ENCODE data around the gene PRRG1. TPM values are rescaled to one million over a fixed set of nuclear protein-coding genes. Genes with fewer than 3 reads are reported as not detected.

The PRRG1 gene
- total RNA-seq, 1 donor from 2014 or later = 14.5 TPM

Other genes starting within 250 kb of the PRRG1 start
- 0.05 TPM for gene LANCL3, start 222.3 kb downstream of the PRRG1 start, total RNA-seq